DOHH2 (cell line): ENCODE data around the gene SLC35E2B.

Source experiments
- H3F3A ChIP-seq: fragments of 200-600 bp; sonication (generic), shearing (Covaris generic); 2 replicates; pipeline ENCODE4 v1.6.0; 2016; ENCODE audit warnings: antibody characterized with exemption, mild to moderate bottlenecking; ENCODE audit not compliant: control insufficient read depth, insufficient read depth
- H3K27ac ChIP-seq: fragments of 200-600 bp; sonication (generic); 2 replicates; pipeline ENCODE4 v1.5.1; 2014; ENCODE audit warnings: low read depth, mild to moderate bottlenecking, low read length, moderate library complexity
- H3K27me3 ChIP-seq: fragments of 200-600 bp; sonication (generic); 2 replicates; pipeline ENCODE4 v1.6.1; 2014; ENCODE audit warnings: mild to moderate bottlenecking, low read length, mixed read lengths; ENCODE audit not compliant: control insufficient read depth
- H3K36me3 ChIP-seq: fragments of 200-600 bp; sonication (generic); 2 replicates; pipeline ENCODE4 v1.6.1; 2014; ENCODE audit warnings: mild to moderate bottlenecking, low read length, moderate library complexity, mixed read lengths; ENCODE audit not compliant: control insufficient read depth
- H3K4me1 ChIP-seq: fragments of 200-600 bp; sonication (generic); 2 replicates; pipeline ENCODE4 v1.6.1; 2014; ENCODE audit warnings: mild to moderate bottlenecking, low read length, mixed read lengths; ENCODE audit not compliant: control insufficient read depth
- H3K4me2 ChIP-seq: fragments of 200-600 bp; sonication (generic); 2 replicates; pipeline ENCODE4 v1.6.0; 2014; ENCODE audit warnings: mild to moderate bottlenecking, low read length, moderate library complexity
- H3K4me3 ChIP-seq: fragments of 200-600 bp; sonication (generic); 2 replicates; pipeline ENCODE4 v1.5.1; 2014; ENCODE audit warnings: mild to moderate bottlenecking, low read length, mixed read lengths
- H3K79me2 ChIP-seq: fragments of 200-600 bp; sonication (generic); 2 replicates; pipeline ENCODE4 v1.6.1; 2014; ENCODE audit warnings: mild to moderate bottlenecking, low read length, mixed read lengths; ENCODE audit not compliant: control insufficient read depth
- H3K9me2 ChIP-seq: fragments of 200-600 bp; sonication (generic); replicated peaks from 2 replicates; pipeline ENCODE4 v1.6.1; 2014; ENCODE audit warnings: mild to moderate bottlenecking, low read length, mixed read lengths; ENCODE audit not compliant: control insufficient read depth
- H3K9me3 ChIP-seq: fragments of 200-600 bp; sonication (generic); 2 replicates; pipeline ENCODE4 v1.6.1; 2014; ENCODE audit warnings: antibody characterized with exemption, low read length, mixed read lengths; ENCODE audit not compliant: control insufficient read depth, insufficient read depth
- H4K20me1 ChIP-seq: fragments of 200-600 bp; sonication (generic); 2 replicates; pipeline ENCODE4 v1.6.0; 2014; ENCODE audit warnings: low read depth, mild to moderate bottlenecking, antibody characterized with exemption, low read length, moderate library complexity; ENCODE audit not compliant: control insufficient read depth, insufficient read depth
- EZH2phosphoT487 ChIP-seq: fragments of 200-600 bp; sonication (generic); IDR thresholded peaks from 2 replicates; pipeline ENCODE4 v1.6.1; 2017; ENCODE audit warnings: borderline replicate concordance, mild to moderate bottlenecking, antibody characterized with exemption, low read length, moderate library complexity, mixed read lengths
- TF ChIP-seq, protein P1 (sequence below): fragments of 200-600 bp; sonication (generic); IDR thresholded peaks from one replicate; pipeline ENCODE4 v1.5.1; 2014; ENCODE audit warnings: antibody characterized with exemption, mild to moderate bottlenecking, low read depth, low read length; ENCODE audit not compliant: poor library complexity, severe bottlenecking

Gene SLC35E2B

DNA sequence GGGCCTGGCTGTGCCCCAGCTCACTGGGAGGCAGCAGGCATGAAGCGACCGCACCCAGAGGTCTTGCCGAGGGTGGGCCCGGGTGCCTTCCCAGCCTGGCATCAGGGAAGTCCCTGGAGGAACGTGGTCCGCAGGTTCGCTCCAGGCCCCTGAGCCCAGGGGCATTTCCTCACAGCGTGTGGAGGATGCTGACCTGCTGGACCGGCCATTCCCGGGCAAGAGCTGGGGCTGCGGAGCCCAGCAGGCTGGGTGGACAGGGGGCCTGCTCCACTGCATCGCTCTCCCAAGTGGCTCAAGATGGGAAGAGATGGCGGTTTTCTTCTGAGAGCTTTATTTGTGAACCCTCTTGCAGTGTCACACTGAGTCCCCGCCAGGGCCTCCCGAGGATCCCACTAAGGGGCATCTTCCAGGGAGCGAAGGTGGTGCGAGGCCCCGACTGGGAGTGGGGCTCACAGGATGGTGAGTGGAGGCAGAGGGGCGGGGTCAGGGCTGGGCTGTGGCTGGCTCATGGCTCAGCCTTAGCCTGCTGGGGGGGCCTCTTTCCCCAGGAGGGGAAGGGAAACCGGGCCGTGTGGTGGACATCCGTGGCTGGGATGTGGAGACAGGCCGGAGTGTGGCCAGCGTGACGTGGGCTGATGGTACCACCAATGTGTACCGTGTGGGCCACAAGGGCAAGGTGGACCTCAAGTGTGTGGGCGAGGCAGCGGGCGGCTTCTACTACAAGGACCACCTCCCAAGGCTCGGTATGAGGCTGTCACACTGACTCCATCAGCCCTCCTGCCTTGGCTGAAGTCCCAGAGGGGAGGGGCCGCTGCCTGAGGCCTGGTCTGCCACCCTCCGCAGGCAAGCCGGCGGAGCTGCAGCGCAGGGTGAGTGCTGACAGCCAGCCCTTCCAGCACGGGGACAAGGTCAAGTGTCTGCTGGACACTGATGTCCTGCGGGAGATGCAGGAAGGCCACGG, 67.9 kb downstream of the SLC35E2B start:
- H3K4me1 ChIP-seq, result peaks cover 11% of the 10 kb centered on the region
- H3K4me3 ChIP-seq, result no peak overlapping the region
- H3K9me2 ChIP-seq, result no peaks in the 10 kb centered on the region
- no peak overlapping the region for H3K27ac ChIP-seq
- H3K79me2 ChIP-seq, result no peaks in the 10 kb centered on the region
- H4K20me1 ChIP-seq, result no peaks in the 10 kb centered on the region
- H3K36me3 ChIP-seq, result no peaks in the 10 kb centered on the region
- H3K9me3 ChIP-seq, result no peaks in the 10 kb centered on the region
- no peaks in the 10 kb centered on the region for H3F3A ChIP-seq
- no peak for TF ChIP-seq EZH2phosphoT487
- TF ChIP-seq, protein P1, sequence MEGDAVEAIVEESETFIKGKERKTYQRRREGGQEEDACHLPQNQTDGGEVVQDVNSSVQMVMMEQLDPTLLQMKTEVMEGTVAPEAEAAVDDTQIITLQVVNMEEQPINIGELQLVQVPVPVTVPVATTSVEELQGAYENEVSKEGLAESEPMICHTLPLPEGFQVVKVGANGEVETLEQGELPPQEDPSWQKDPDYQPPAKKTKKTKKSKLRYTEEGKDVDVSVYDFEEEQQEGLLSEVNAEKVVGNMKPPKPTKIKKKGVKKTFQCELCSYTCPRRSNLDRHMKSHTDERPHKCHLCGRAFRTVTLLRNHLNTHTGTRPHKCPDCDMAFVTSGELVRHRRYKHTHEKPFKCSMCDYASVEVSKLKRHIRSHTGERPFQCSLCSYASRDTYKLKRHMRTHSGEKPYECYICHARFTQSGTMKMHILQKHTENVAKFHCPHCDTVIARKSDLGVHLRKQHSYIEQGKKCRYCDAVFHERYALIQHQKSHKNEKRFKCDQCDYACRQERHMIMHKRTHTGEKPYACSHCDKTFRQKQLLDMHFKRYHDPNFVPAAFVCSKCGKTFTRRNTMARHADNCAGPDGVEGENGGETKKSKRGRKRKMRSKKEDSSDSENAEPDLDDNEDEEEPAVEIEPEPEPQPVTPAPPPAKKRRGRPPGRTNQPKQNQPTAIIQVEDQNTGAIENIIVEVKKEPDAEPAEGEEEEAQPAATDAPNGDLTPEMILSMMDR, result no peak
- no peak overlapping the region for H3K4me2 ChIP-seq
- H3K27me3 ChIP-seq, result no peaks in the 10 kb centered on the region

GRCh38 chr1:1623631-1624442, 68.8 kb downstream of the SLC35E2B start:
- H3K4me2 ChIP-seq, result no peak overlapping the region
- H3K4me3 ChIP-seq, result no peak overlapping the region
- no peaks in the 10 kb centered on the region for H4K20me1 ChIP-seq
- H3K27ac ChIP-seq, result no peak overlapping the region
- H3K36me3 ChIP-seq, result no peaks in the 10 kb centered on the region
- H3K4me1 ChIP-seq, result peaks cover 3% of the 10 kb centered on the region
- no peaks in the 10 kb centered on the region for H3F3A ChIP-seq
- no peaks in the 10 kb centered on the region for H3K27me3 ChIP-seq
- no peaks in the 10 kb centered on the region for H3K79me2 ChIP-seq
- no peaks in the 10 kb centered on the region for H3K9me3 ChIP-seq
- no peaks in the 10 kb centered on the region for H3K9me2 ChIP-seq
- TF ChIP-seq EZH2phosphoT487, result no peak
- TF ChIP-seq, protein P1, result no peak

DNA sequence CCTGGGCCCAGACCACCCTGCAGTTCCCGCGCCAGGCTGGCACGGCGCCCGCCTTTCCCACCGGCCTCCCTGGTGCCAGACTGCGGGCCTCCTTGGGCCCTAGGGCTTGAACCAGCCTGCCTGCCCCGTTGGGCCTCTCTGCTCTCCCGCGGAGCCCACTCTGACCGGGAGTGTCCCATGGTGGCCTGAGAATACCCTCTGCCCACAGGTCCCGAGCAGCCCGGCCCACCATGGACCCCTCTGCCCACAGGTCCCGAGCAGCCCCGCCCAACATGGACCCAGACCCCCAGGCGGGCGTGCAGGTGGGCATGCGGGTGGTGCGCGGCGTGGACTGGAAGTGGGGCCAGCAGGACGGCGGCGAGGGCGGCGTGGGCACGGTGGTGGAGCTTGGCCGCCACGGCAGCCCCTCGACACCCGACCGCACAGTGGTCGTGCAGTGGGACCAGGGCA, 69.4 kb downstream of the SLC35E2B start:
- Histone ChIP-seq H3K4me1 (no peaks in the 10 kb centered on the region), H3K9me2 (no peaks in the 10 kb centered on the region), H3K4me2 (no peak overlapping the region), H3F3A (no peaks in the 10 kb centered on the region), H3K36me3 (no peaks in the 10 kb centered on the region), H3K27me3 (no peaks in the 10 kb centered on the region), H4K20me1 (no peaks in the 10 kb centered on the region), H3K9me3 (no peaks in the 10 kb centered on the region), H3K4me3 (no peak overlapping the region), H3K27ac (no peak overlapping the region), H3K79me2 (no peaks in the 10 kb centered on the region)
- TF ChIP-seq EZH2phosphoT487, result no peak
- TF ChIP-seq, protein P1, result no peak
